ENCODE data around the gene CHRNE. TPM values are rescaled to one million over a fixed set of nuclear protein-coding genes. Genes with fewer than 3 reads are reported as not detected.

Gene CHRNE
- total and polyA plus RNA-seq, 2 of the 13 experiments (the other 11 are each of a cell fraction or from before 2014, with no cell fraction given), result 0.53 to 0.59 TPM

DNA sequence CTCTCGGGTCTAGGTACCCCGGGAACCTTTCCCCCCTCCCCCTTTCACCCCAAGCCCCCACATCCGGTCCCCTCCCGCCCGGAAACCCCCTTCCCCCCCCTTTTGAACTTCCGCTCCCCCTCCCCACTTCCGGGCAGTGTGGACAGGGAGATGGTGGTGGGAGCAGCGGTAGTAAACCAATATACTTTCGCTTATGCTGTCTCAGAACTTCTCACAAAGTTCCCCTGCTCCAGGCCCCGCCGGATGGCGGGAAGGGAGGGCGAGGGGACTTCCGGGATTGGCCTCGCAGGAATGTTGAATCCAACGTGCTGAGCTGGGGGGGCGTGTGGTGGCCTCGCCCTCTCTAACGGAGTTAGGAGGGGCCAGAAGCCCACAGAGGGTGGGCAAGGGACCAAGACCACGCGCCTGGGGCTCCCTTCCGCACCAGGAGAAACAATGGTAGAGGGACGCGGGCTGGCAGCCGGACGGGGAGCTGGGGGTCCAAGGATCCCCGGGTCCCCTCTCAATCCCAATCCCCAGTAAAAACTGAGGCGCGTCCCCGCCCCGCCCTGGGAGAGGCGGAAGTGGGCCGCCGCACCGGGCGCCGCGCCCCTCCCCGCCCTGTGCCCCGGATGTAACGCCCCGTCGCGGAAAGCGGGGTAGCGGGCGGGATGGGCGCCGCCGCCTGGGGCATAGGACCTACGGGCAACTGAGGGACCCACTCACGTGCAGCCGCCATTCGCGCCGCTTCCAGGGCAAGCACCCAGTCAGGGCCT is 44.7 kb upstream of the CHRNE start (continued):
- TF ChIP-seq, protein P1, sequence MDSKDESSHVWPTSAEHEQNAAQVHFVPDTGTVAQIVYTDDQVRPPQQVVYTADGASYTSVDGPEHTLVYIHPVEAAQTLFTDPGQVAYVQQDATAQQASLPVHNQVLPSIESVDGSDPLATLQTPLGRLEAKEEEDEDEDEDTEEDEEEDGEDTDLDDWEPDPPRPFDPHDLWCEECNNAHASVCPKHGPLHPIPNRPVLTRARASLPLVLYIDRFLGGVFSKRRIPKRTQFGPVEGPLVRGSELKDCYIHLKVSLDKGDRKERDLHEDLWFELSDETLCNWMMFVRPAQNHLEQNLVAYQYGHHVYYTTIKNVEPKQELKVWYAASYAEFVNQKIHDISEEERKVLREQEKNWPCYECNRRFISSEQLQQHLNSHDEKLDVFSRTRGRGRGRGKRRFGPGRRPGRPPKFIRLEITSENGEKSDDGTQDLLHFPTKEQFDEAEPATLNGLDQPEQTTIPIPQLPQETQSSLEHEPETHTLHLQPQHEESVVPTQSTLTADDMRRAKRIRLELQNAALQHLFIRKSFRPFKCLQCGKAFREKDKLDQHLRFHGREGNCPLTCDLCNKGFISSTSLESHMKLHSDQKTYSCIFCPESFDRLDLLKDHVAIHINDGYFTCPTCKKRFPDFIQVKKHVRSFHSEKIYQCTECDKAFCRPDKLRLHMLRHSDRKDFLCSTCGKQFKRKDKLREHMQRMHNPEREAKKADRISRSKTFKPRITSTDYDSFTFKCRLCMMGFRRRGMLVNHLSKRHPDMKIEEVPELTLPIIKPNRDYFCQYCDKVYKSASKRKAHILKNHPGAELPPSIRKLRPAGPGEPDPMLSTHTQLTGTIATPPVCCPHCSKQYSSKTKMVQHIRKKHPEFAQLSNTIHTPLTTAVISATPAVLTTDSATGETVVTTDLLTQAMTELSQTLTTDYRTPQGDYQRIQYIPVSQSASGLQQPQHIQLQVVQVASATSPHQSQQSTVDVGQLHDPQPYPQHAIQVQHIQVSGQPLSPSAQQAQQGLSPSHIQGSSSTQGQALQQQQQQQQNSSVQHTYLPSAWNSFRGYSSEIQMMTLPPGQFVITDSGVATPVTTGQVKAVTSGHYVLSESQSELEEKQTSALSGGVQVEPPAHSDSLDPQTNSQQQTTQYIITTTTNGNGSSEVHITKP (CRISPR knock-in tag; IDR thresholded peaks at IDR 0.05; ENCODE audit: low read depth), result no peak; the same call in 1 of the 2 replicates
- TF ChIP-seq, protein P2, sequence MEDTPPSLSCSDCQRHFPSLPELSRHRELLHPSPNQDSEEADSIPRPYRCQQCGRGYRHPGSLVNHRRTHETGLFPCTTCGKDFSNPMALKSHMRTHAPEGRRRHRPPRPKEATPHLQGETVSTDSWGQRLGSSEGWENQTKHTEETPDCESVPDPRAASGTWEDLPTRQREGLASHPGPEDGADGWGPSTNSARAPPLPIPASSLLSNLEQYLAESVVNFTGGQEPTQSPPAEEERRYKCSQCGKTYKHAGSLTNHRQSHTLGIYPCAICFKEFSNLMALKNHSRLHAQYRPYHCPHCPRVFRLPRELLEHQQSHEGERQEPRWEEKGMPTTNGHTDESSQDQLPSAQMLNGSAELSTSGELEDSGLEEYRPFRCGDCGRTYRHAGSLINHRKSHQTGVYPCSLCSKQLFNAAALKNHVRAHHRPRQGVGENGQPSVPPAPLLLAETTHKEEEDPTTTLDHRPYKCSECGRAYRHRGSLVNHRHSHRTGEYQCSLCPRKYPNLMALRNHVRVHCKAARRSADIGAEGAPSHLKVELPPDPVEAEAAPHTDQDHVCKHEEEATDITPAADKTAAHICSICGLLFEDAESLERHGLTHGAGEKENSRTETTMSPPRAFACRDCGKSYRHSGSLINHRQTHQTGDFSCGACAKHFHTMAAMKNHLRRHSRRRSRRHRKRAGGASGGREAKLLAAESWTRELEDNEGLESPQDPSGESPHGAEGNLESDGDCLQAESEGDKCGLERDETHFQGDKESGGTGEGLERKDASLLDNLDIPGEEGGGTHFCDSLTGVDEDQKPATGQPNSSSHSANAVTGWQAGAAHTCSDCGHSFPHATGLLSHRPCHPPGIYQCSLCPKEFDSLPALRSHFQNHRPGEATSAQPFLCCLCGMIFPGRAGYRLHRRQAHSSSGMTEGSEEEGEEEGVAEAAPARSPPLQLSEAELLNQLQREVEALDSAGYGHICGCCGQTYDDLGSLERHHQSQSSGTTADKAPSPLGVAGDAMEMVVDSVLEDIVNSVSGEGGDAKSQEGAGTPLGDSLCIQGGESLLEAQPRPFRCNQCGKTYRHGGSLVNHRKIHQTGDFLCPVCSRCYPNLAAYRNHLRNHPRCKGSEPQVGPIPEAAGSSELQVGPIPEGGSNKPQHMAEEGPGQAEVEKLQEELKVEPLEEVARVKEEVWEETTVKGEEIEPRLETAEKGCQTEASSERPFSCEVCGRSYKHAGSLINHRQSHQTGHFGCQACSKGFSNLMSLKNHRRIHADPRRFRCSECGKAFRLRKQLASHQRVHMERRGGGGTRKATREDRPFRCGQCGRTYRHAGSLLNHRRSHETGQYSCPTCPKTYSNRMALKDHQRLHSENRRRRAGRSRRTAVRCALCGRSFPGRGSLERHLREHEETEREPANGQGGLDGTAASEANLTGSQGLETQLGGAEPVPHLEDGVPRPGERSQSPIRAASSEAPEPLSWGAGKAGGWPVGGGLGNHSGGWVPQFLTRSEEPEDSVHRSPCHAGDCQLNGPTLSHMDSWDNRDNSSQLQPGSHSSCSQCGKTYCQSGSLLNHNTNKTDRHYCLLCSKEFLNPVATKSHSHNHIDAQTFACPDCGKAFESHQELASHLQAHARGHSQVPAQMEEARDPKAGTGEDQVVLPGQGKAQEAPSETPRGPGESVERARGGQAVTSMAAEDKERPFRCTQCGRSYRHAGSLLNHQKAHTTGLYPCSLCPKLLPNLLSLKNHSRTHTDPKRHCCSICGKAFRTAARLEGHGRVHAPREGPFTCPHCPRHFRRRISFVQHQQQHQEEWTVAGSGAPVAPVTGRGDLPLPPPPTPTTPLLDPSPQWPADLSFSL (CRISPR knock-in tag; IDR thresholded peaks at IDR 0.05), result no peak
- TF ChIP-seq ZBTB14 (CRISPR knock-in tag; IDR thresholded peaks at IDR 0.05) (peak; percentile 64), MXD4 (CRISPR knock-in tag; IDR thresholded peaks at IDR 0.05) (peak; percentile 62; the same call in 1 of the 2 replicates), ZNF343 (CRISPR knock-in tag; IDR thresholded peaks at IDR 0.05) (no peak), ZNF430 (CRISPR knock-in tag; IDR thresholded peaks at IDR 0.05) (peak; percentile 50), ZNF10 (CRISPR knock-in tag; IDR thresholded peaks at IDR 0.05; ENCODE audit: borderline replicate concordance, low read depth) (no peak), ZSCAN9 (CRISPR knock-in tag; IDR thresholded peaks at IDR 0.05; ENCODE audit: borderline replicate concordance) (no peak), ZSCAN20 (CRISPR knock-in tag; IDR thresholded peaks at IDR 0.05; ENCODE audit: borderline replicate concordance) (0 out of 2 replicates have a peak, but pooled peaks have one; percentile 47), DR1 (CRISPR knock-in tag; IDR thresholded peaks at IDR 0.05) (no peak), U2AF1 (optimal IDR thresholded peaks at IDR 0.05; ENCODE audit: low read depth, low read length) (no peak)
- TF ChIP-seq, protein P3, sequence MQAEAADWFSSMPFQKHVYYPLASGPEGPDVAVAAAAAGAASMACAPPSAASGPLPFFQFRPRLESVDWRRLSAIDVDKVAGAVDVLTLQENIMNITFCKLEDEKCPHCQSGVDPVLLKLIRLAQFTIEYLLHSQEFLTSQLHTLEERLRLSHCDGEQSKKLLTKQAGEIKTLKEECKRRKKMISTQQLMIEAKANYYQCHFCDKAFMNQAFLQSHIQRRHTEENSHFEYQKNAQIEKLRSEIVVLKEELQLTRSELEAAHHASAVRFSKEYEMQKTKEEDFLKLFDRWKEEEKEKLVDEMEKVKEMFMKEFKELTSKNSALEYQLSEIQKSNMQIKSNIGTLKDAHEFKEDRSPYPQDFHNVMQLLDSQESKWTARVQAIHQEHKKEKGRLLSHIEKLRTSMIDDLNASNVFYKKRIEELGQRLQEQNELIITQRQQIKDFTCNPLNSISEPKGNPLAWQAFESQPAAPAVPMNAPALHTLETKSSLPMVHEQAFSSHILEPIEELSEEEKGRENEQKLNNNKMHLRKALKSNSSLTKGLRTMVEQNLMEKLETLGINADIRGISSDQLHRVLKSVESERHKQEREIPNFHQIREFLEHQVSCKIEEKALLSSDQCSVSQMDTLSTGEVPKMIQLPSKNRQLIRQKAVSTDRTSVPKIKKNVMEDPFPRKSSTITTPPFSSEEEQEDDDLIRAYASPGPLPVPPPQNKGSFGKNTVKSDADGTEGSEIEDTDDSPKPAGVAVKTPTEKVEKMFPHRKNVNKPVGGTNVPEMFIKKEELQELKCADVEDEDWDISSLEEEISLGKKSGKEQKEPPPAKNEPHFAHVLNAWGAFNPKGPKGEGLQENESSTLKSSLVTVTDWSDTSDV (CRISPR knock-in tag; IDR thresholded peaks at IDR 0.05), result no peak
- TF ChIP-seq, protein P4, sequence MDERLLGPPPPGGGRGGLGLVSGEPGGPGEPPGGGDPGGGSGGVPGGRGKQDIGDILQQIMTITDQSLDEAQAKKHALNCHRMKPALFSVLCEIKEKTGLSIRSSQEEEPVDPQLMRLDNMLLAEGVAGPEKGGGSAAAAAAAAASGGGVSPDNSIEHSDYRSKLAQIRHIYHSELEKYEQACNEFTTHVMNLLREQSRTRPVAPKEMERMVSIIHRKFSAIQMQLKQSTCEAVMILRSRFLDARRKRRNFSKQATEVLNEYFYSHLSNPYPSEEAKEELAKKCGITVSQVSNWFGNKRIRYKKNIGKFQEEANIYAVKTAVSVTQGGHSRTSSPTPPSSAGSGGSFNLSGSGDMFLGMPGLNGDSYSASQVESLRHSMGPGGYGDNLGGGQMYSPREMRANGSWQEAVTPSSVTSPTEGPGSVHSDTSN (CRISPR knock-in tag; IDR thresholded peaks at IDR 0.05), result no peak
